A673 (cell line): Measurements from ENCODE around the gene GPR39.

Experiments
- EZH2 ChIP-seq: fragments of 200-600 bp; sonication (generic); IDR thresholded peaks from 2 replicates; pipeline ENCODE4 v1.6.1; 2017; ENCODE audit warnings: borderline replicate concordance, low read depth, mild to moderate bottlenecking, mixed read lengths, antibody characterized with exemption, low read length; ENCODE audit not compliant: poor library complexity, severe bottlenecking
- TF ChIP-seq, protein P1 (sequence below): fragments of 300-800, 200-600 bp; sonication (generic); conservative IDR thresholded peaks from 2 replicates; pipeline ENCODE4 v1.5.1; 2017; ENCODE audit warnings: low read depth, mild to moderate bottlenecking, antibody characterized with exemption, low read length, moderate library complexity, mixed read lengths

DNA sequence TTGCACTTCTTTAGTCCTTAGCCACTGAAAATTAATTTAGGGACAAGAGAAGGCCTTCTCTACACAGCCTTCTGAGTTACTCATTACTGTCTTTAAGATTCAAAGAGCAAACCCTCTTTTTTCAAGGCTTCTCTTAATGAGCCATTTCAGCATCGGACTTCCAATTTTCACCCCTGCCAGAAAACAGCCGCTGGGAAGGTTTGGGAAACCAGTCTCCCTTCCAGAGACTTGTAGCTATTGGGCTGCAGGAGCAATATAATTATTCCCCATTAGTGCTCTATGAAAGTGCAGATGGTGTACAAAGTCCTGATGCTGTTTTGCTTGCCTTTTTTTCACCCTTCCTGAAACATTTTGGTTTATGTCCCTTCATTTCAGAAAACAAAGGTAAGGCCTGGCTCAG, 79.3 kb downstream of the GPR39 start:
- TF ChIP-seq, protein P1, sequence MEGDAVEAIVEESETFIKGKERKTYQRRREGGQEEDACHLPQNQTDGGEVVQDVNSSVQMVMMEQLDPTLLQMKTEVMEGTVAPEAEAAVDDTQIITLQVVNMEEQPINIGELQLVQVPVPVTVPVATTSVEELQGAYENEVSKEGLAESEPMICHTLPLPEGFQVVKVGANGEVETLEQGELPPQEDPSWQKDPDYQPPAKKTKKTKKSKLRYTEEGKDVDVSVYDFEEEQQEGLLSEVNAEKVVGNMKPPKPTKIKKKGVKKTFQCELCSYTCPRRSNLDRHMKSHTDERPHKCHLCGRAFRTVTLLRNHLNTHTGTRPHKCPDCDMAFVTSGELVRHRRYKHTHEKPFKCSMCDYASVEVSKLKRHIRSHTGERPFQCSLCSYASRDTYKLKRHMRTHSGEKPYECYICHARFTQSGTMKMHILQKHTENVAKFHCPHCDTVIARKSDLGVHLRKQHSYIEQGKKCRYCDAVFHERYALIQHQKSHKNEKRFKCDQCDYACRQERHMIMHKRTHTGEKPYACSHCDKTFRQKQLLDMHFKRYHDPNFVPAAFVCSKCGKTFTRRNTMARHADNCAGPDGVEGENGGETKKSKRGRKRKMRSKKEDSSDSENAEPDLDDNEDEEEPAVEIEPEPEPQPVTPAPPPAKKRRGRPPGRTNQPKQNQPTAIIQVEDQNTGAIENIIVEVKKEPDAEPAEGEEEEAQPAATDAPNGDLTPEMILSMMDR: no peak
- no peak for TF ChIP-seq EZH2
